Inferior parietal cortex (tissue), 1 donor: Measurements from ENCODE around the gene LRRC10.

Experiments used
- DNase-seq: peaks from one replicate; pipeline ENCODE4 v3.0.0-alpha.2; 2016; ENCODE audit errors: extremely low spot score

LRRC10 gene

GRCh38 chr12:69610729-69611128, at the start of gene LRRC10:
Gene LRRC10 (minus strand): TSS chr12:69610907. CDS start chr12:69610838, 69 bp downstream.
- DNase-seq, result no peak

GRCh38 chr12:69660164-69660863, 49.6 kb upstream of the LRRC10 start:
- DNase-seq, result no peak

GRCh38 chr12:69658203-69658602, 47.5 kb upstream of the LRRC10 start:
- DNase-seq, result no peak

- DNase-seq, result no peak
Observed at GRCh38 chr12:69657376-69658137, 46.9 kb upstream of the LRRC10 start.

- DNase-seq, result no peak
Observed at GRCh38 chr12:69655616-69656340, 45.1 kb upstream of the LRRC10 start.

- DNase-seq, result no peak
Observed at GRCh38 chr12:69653703-69654102, 43.0 kb upstream of the LRRC10 start.

GRCh38 chr12:69651922-69652321, 41.2 kb upstream of the LRRC10 start:
- no peak for DNase-seq

GRCh38 chr12:69649529-69649928, 38.8 kb upstream of the LRRC10 start:
- no peak for DNase-seq

- DNase-seq, result no peak
Observed at GRCh38 chr12:69648476-69648875, 37.8 kb upstream of the LRRC10 start.

GRCh38 chr12:69647178-69647577, 36.5 kb upstream of the LRRC10 start:
- DNase-seq, result no peak

GRCh38 chr12:69645031-69645430, 34.3 kb upstream of the LRRC10 start:
- DNase-seq, result no peak

- DNase-seq, result no peak
Observed at GRCh38 chr12:69644511-69644910, 33.8 kb upstream of the LRRC10 start.

- DNase-seq, result no peak
Observed at GRCh38 chr12:69642531-69642930, 31.8 kb upstream of the LRRC10 start.

- no peak for DNase-seq
Observed at GRCh38 chr12:69641546-69641945, 30.8 kb upstream of the LRRC10 start.

GRCh38 chr12:69639400-69640016, 28.8 kb upstream of the LRRC10 start:
- DNase-seq, result peak; percentile 65

- no peak for DNase-seq
Observed at GRCh38 chr12:69633061-69633460, 22.4 kb upstream of the LRRC10 start.

GRCh38 chr12:69630191-69630590, 19.5 kb upstream of the LRRC10 start:
- no peak for DNase-seq

GRCh38 chr12:69627501-69627900, 16.8 kb upstream of the LRRC10 start:
- no peak for DNase-seq

- DNase-seq, result peak; percentile 49
Observed at GRCh38 chr12:69623970-69624369, 13.3 kb upstream of the LRRC10 start.

- DNase-seq, result no peak
Observed at GRCh38 chr12:69621551-69621950, 10.8 kb upstream of the LRRC10 start.

GRCh38 chr12:69620921-69621320, 10.2 kb upstream of the LRRC10 start:
- DNase-seq, result no peak

- DNase-seq, result no peak
Observed at GRCh38 chr12:69620077-69620476, 9.4 kb upstream of the LRRC10 start.
